SKM-1 treated with dmso at 0.1 percent for 144 hours (cell line): Measurements from ENCODE around the gene DYNLT1.
"Not testable (repeated sequence)": the region's sequence is repeated elsewhere in the genome, so short reads cannot be mapped to it uniquely, and the experiment has no call there.

Experiments used
- DNase-seq: peaks from one replicate; lab custom pipeline; 2025; ENCODE audit not compliant: unreplicated experiment; lab: John Stamatoyannopoulos, UW

DYNLT1 gene

GRCh38 chr6:158644231-158645063 lies at the start of gene DYNLT1:
Gene DYNLT1, minus strand, starts transcription at chr6:158644743. Its CDS starts 35 bp downstream, at chr6:158644708.
- peak; percentile 77 for DNase-seq

GRCh38 chr6:158688860-158689259 lies 44.3 kb upstream of the DYNLT1 start:
- no peak for DNase-seq

GRCh38 chr6:158687506-158687905 lies 43.0 kb upstream of the DYNLT1 start:
- no peak for DNase-seq

GRCh38 chr6:158686791-158687381 lies 42.3 kb upstream of the DYNLT1 start:
- no peak for DNase-seq

- DNase-seq: no peak
These were observed 41.8 kb upstream of the DYNLT1 start for GRCh38 chr6:158686311-158686710.

- DNase-seq: no peak
These were observed 40.3 kb upstream of the DYNLT1 start for GRCh38 chr6:158684745-158685324.

- no peak for DNase-seq
These were observed 39.8 kb upstream of the DYNLT1 start for GRCh38 chr6:158684311-158684710.

- DNase-seq: no peak
These were observed 35.9 kb upstream of the DYNLT1 start for GRCh38 chr6:158680481-158680880.

GRCh38 chr6:158680015-158680414 lies 35.5 kb upstream of the DYNLT1 start:
- DNase-seq: no peak

- DNase-seq: no peak
These were observed 33.5 kb upstream of the DYNLT1 start for GRCh38 chr6:158677906-158678578.

GRCh38 chr6:158677094-158677493 lies 32.6 kb upstream of the DYNLT1 start:
- DNase-seq: not testable (repeated sequence)

GRCh38 chr6:158674342-158675131 lies 30.0 kb upstream of the DYNLT1 start:
- no peak for DNase-seq

- DNase-seq: no peak
These were observed 28.2 kb upstream of the DYNLT1 start for GRCh38 chr6:158672726-158673125.

- not testable (repeated sequence) for DNase-seq
These were observed 27.6 kb upstream of the DYNLT1 start for GRCh38 chr6:158672119-158672518.

GRCh38 chr6:158669145-158670035 lies 24.8 kb upstream of the DYNLT1 start:
- no peak for DNase-seq

GRCh38 chr6:158668707-158669103 lies 24.2 kb upstream of the DYNLT1 start:
- no peak for DNase-seq

GRCh38 chr6:158667360-158667981 lies 22.9 kb upstream of the DYNLT1 start:
- DNase-seq: no peak

- peak; percentile 99 for DNase-seq
These were observed 22.3 kb upstream of the DYNLT1 start for GRCh38 chr6:158666628-158667359.

- DNase-seq: no peak
These were observed 20.8 kb upstream of the DYNLT1 start for GRCh38 chr6:158665332-158665731.
